Brain microvascular endothelial cell (primary cell): ENCODE data around the gene MRPL38.
"Not testable (repeated sequence)": the region's sequence is repeated elsewhere in the genome, so short reads cannot be mapped to it uniquely, and the experiment has no call there.

Experiments
- DNase-seq: peaks from one replicate; pipeline ENCODE4 v3.0.0-alpha.2; 2020
- H3K27ac ChIP-seq: fragments of 250-450 bp; sonication (Bioruptor Pico); 2 replicates; pipeline ENCODE4 v1.5.1; 2020; ENCODE audit warnings: mild to moderate bottlenecking, moderate library complexity
- H3K27me3 ChIP-seq: fragments of 250-450 bp; sonication (Bioruptor Pico); replicated peaks from 2 replicates; pipeline ENCODE4 v1.5.1; 2020; ENCODE audit warnings: mild to moderate bottlenecking
- H3K36me3 ChIP-seq: fragments of 250-450 bp; sonication (Bioruptor Pico); replicated peaks from 2 replicates; pipeline ENCODE4 v1.5.1; 2020; ENCODE audit warnings: mild to moderate bottlenecking
- H3K4me3 ChIP-seq: 2 replicates; pipeline ENCODE4 v1.5.1; 2011; ENCODE audit warnings: low read depth, mild to moderate bottlenecking, control low read depth, low read length, moderate library complexity
- in situ Hi-C: cut with HindIII; loops from 2 replicates; pipeline ENCODE4 v1.10.0; 2017; ENCODE audit warnings: low sequenced_read_pairs, low pct_ligation_motif_present
- TF ChIP-seq, protein P1 (sequence below): IDR thresholded peaks from 2 replicates; pipeline ENCODE4 v1.5.1; 2011; ENCODE audit warnings: low read depth, mild to moderate bottlenecking, moderate library complexity, low read length, control low read depth, inconsistent platforms; ENCODE audit errors: missing control alignments

Gene MRPL38

GRCh38 chr17:75888484-75888883 lies 16.2 kb downstream of the MRPL38 start:
- in situ Hi-C loops = no loop called here
- no peaks in the 10 kb centered on the region for H3K27me3 ChIP-seq
- no peak overlapping the region for H3K4me3 ChIP-seq
- H3K36me3 ChIP-seq = peaks cover 8% of the 10 kb centered on the region
- no peak for DNase-seq
- TF ChIP-seq, protein P1, sequence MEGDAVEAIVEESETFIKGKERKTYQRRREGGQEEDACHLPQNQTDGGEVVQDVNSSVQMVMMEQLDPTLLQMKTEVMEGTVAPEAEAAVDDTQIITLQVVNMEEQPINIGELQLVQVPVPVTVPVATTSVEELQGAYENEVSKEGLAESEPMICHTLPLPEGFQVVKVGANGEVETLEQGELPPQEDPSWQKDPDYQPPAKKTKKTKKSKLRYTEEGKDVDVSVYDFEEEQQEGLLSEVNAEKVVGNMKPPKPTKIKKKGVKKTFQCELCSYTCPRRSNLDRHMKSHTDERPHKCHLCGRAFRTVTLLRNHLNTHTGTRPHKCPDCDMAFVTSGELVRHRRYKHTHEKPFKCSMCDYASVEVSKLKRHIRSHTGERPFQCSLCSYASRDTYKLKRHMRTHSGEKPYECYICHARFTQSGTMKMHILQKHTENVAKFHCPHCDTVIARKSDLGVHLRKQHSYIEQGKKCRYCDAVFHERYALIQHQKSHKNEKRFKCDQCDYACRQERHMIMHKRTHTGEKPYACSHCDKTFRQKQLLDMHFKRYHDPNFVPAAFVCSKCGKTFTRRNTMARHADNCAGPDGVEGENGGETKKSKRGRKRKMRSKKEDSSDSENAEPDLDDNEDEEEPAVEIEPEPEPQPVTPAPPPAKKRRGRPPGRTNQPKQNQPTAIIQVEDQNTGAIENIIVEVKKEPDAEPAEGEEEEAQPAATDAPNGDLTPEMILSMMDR = no peak
- H3K27ac ChIP-seq = no peak overlapping the region

- H3K36me3 ChIP-seq, DNase-seq, in situ Hi-C loops, H3K27ac ChIP-seq, H3K4me3 ChIP-seq, H3K27me3 ChIP-seq: not testable (repeated sequence)
These were observed 18.8 kb downstream of the MRPL38 start for GRCh38 chr17:75885860-75886259.

GRCh38 chr17:75885431-75885830 lies 19.3 kb downstream of the MRPL38 start:
- H3K27me3 ChIP-seq = no peaks in the 10 kb centered on the region
- no peaks in the 10 kb centered on the region for H3K36me3 ChIP-seq
- H3K27ac ChIP-seq = no peak overlapping the region
- no peak overlapping the region for H3K4me3 ChIP-seq
- in situ Hi-C loops = no loop called here
- DNase-seq = no peak
- TF ChIP-seq, protein P1 = no peak

GRCh38 chr17:75881678-75882454 lies 22.8 kb downstream of the MRPL38 start:
- TF ChIP-seq, protein P1 = no peak
- Histone ChIP-seq H3K27me3 (no peaks in the 10 kb centered on the region), H3K36me3 (no peaks in the 10 kb centered on the region), H3K4me3 (no peak overlapping the region), H3K27ac (no peak overlapping the region)
- in situ Hi-C loops = no loop called here
- no peak for DNase-seq

- no peaks in the 10 kb centered on the region for H3K27me3 ChIP-seq
- TF ChIP-seq, protein P1 = no peak
- no peak overlapping the region for H3K27ac ChIP-seq
- DNase-seq = no peak
- no peaks in the 10 kb centered on the region for H3K36me3 ChIP-seq
- no peak overlapping the region for H3K4me3 ChIP-seq
- in situ Hi-C loops = no loop called here
These were observed 24.4 kb downstream of the MRPL38 start for GRCh38 chr17:75880266-75880665.

DNA sequence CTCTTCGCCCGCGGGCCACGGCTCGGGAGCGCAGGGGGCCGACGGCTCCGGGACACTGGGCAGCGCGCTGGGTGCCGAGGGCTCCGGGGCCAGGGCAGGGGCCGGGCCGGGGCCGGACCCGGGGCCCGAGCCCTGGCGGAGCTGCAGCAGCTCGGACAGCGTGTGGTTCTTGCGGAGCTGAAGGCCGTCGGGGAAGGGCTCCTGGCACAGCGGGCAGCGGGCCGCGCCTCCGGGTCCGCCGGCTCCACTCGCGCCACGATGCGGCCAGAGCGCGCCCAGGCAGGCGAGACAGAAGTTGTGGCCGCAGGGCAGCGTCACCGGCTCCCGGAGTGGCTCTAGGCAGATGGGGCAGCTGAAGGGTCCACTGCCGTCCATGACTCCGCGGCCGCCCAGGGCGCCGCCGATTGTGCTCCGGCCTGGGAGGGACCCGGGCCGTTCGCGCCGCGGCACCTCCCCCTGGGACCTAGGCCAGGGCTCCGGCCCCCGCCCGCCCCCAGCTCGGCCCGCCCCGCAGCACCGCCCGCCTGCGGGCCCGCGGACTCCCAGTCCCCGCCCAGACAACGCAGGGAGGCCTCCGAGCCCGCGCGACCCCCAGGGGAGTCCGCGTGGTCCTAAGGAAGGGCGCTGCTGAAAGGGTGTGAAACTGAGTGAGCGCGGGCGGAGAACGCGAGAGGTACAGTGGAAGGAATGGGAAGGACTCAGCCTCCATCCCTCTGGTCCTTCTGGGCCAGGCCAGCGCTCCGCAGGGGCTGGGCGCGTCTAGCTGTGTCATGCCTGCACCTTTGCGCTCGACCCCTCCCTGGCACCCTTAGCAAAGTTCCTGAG lies 26.3 kb downstream of the MRPL38 start, which contains the start of gene TRIM47:
Gene TRIM47 (minus strand): TSS at position 408 of the 825 bp plus-strand sequence. CDS start 33 bp downstream, at position 375.
- no peaks in the 10 kb centered on the region for H3K27me3 ChIP-seq
- peak within 1 kb of the TSS; percentile 10 for H3K27ac ChIP-seq
- in situ Hi-C loops = no loop called here
- TF ChIP-seq, protein P1 = peak; percentile 39
- H3K36me3 ChIP-seq = no peaks in the 10 kb centered on the region
- peak; percentile 28 for DNase-seq
- peak within 1 kb of the TSS; percentile 54 for H3K4me3 ChIP-seq
